ENCODE results near the gene BLTP3B. TPM values are rescaled to one million over a fixed set of nuclear protein-coding genes. Genes with fewer than 3 reads are reported as not detected.
A peak's percentile ranks its signal among the peaks of the same experiment; 100 is the strongest.

Gene BLTP3B
- total RNA-seq, 2 experiments from 2014 or later = 53.1 to 53.9 TPM

- H3K27ac Mint-ChIP-seq = no peak overlapping the region
- CTCF ChIA-PET = interaction anchor here (1.1 kb wide), 1 partner anchor 20 kb away, joined by 5 read pairs; no protein-coding TSS in a partner anchor
- H3K36me3 Mint-ChIP-seq = peaks cover 16% of the 10 kb centered on the region
- no peak for DNase-seq
- POLR2A ChIA-PET = no interaction called here
- intact Hi-C loops (cut with micrococcal nuclease) = no loop called here
- no peaks in the 10 kb centered on the region for H3K4me1 Mint-ChIP-seq (ENCODE audit: low read depth)
- no peak overlapping the region for H3K4me3 Mint-ChIP-seq
- H3K27me3 Mint-ChIP-seq = no peaks in the 10 kb centered on the region
- H3K9me3 Mint-ChIP-seq = no peaks in the 10 kb centered on the region
Observed at GRCh38 chr12:100174495-100174894, 31.8 kb upstream of the BLTP3B start.

DNA sequence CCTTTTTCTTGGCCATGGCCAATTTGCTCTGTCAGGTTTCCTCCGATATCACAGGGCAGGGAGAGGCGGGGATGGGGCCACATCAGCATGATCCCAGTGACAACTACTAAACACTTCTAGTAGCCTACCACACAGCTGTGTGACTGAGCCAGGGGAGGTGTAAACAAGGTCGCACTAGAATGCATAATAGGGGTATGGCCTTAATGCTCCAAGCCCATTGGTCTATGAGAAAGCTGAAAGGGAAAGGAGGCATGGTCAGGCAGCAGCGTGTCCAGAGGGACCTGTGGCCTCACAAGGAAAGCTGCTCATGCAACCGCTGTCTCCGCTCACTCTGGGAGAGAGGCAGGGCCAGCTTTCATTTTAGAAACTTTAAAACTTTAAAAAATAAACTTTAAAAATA, 30.4 kb upstream of the BLTP3B start:
- intact Hi-C loops (cut with micrococcal nuclease) = no loop called here
- Mint-ChIP-seq H3K4me1 (ENCODE audit: low read depth) (no peaks in the 10 kb centered on the region), H3K27me3 (no peaks in the 10 kb centered on the region), H3K36me3 (peaks cover 10% of the 10 kb centered on the region), H3K9me3 (no peaks in the 10 kb centered on the region), H3K4me3 (no peak overlapping the region), H3K27ac (no peak overlapping the region)
- ChIA-PET CTCF (interaction anchor here (1.5 kb wide), 1 partner anchor 19 kb away, joined by 5 read pairs; no protein-coding TSS in a partner anchor), POLR2A (no interaction called here)
- DNase-seq = no peak

- H3K4me1 Mint-ChIP-seq (ENCODE audit: low read depth) = no peaks in the 10 kb centered on the region
- H3K9me3 Mint-ChIP-seq = no peaks in the 10 kb centered on the region
- intact Hi-C loops (cut with micrococcal nuclease) = no loop called here
- H3K36me3 Mint-ChIP-seq = peaks cover 4% of the 10 kb centered on the region
- ChIA-PET POLR2A (no interaction called here), CTCF (no interaction called here)
- DNase-seq = no peak
- no peak overlapping the region for H3K27ac Mint-ChIP-seq
- no peak overlapping the region for H3K4me3 Mint-ChIP-seq
- no peaks in the 10 kb centered on the region for H3K27me3 Mint-ChIP-seq
Observed at GRCh38 chr12:100171248-100171647, 28.6 kb upstream of the BLTP3B start.

DNA sequence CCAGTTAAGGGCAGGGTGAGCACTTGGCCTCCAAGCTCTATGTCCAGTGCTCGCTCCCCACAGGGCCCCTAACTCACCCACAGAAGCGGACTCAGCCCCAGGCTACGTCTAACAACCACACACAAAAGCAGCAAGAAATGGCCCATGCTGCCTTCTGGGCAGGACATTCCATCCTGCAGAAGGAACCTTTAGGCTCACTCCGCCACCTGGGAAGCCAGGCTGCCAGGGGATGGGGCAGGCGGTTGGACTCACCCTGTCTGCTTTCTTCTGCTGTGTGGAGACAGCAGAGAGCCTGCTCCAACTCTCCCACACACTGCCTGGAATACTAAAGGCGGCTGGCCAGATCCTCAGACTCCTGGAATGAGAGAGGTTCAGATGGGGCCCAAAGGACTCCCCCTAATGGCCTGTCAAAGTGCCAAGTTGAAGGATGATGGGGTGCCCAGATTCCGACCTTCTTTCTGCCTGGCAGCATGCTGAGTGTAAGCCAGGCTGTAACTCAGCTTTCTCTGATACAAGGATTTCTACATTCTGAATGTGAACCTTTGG, 27.7 kb upstream of the BLTP3B start:
- no peak for DNase-seq
- H3K27me3 Mint-ChIP-seq = no peaks in the 10 kb centered on the region
- H3K4me3 Mint-ChIP-seq = no peak overlapping the region
- H3K9me3 Mint-ChIP-seq = no peaks in the 10 kb centered on the region
- ChIA-PET CTCF (no interaction called here), POLR2A (interaction anchor here (0.6 kb wide), 1 partner anchor 94 kb away, joined by 4 read pairs; no protein-coding TSS in a partner anchor)
- peaks cover 4% of the 10 kb centered on the region for H3K36me3 Mint-ChIP-seq
- no peak overlapping the region for H3K27ac Mint-ChIP-seq
- H3K4me1 Mint-ChIP-seq (ENCODE audit: low read depth) = no peaks in the 10 kb centered on the region
- intact Hi-C loops (cut with micrococcal nuclease) = no loop called here

DNA sequence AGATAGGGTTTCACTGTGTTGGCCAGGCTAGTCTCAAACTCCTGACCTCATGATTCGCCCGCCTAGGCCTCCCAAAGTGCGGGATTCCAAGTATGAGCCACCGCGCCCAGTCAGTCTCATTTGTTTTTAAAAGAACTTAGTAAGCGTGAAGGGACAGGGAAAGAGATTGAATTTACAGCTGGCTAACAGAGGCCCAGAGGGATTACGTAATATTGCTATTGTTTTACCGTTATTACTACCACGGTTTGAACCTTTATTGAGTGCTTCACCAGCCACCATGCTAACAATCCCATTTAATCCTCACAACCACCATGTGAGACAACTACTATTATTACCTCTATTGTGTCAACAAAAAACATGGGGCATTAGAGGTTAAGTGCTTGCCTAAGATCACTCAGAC, 26.7 kb upstream of the BLTP3B start:
- H3K9me3 Mint-ChIP-seq = no peaks in the 10 kb centered on the region
- H3K27me3 Mint-ChIP-seq = no peaks in the 10 kb centered on the region
- intact Hi-C loops (cut with micrococcal nuclease) = no loop called here
- DNase-seq = no peak
- CTCF ChIA-PET = interaction anchor here (1.2 kb wide), 1 partner anchor 15 kb away, joined by 4 read pairs; no protein-coding TSS in a partner anchor
- H3K27ac Mint-ChIP-seq = no peak overlapping the region
- H3K36me3 Mint-ChIP-seq = no peaks in the 10 kb centered on the region
- H3K4me1 Mint-ChIP-seq (ENCODE audit: low read depth) = no peaks in the 10 kb centered on the region
- H3K4me3 Mint-ChIP-seq = no peak overlapping the region
- POLR2A ChIA-PET = no interaction called here

- POLR2A ChIA-PET = no interaction called here
- no peaks in the 10 kb centered on the region for H3K9me3 Mint-ChIP-seq
- H3K4me3 Mint-ChIP-seq = no peak overlapping the region
- H3K27ac Mint-ChIP-seq = no peak overlapping the region
- no peaks in the 10 kb centered on the region for H3K36me3 Mint-ChIP-seq
- CTCF ChIA-PET = interaction anchor here (1.1 kb wide), 1 partner anchor 14 kb away, joined by 3 read pairs; no protein-coding TSS in a partner anchor
- H3K27me3 Mint-ChIP-seq = no peaks in the 10 kb centered on the region
- intact Hi-C loops (cut with micrococcal nuclease) = no loop called here
- DNase-seq = no peak
- peaks cover 5% of the 10 kb centered on the region for H3K4me1 Mint-ChIP-seq (ENCODE audit: low read depth)
Observed at GRCh38 chr12:100168562-100168961, 25.9 kb upstream of the BLTP3B start.

DNA sequence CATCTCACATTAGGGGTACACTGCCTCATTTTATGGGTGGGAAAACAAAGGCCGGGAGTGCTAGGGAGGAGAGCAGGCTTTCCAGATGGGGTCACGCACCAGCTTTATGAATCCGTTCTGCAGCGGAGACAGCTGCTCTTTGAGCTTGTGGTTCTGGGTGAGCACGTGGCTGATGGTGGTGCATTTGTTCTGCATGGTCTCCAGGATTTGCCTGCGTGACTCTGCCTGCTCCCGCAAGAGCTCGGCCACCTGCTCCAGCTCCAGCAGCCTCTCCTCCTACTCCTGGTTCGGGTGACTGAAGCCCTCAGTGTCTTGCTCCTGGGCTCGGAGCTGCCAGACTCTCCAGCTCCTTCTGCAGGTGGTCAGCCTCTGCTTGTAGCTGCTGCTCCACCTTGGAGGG, 23.6 kb upstream of the BLTP3B start:
- DNase-seq = no peak
- Mint-ChIP-seq H3K27ac (no peak overlapping the region), H3K4me3 (no peak overlapping the region), H3K36me3 (no peaks in the 10 kb centered on the region), H3K9me3 (no peaks in the 10 kb centered on the region), H3K27me3 (no peaks in the 10 kb centered on the region), H3K4me1 (ENCODE audit: low read depth) (peaks cover 7% of the 10 kb centered on the region)
- CTCF ChIA-PET = interaction anchor here (1.9 kb wide), 1 partner anchor 12 kb away, joined by 6 read pairs; no protein-coding TSS in a partner anchor
- intact Hi-C loops (cut with micrococcal nuclease) = no loop called here
- POLR2A ChIA-PET = no interaction called here

DNA sequence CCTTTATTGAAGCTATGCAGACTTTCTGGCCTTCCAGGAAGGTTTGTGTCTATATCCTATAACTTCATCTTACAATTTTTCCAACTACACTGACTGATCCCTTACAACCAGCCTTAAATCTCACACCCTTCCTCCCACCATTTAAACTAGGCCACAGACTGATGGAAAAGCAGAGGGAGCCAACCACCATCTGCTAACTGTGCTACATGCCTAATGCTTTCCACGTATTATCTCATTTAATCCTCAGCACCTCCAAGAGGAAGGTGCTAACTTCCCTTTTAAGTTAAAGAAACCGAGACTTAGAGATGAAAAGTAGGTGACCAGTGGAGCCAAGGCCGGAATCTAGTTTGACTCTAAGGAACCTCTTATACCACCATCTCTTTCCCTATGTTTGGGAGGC, 22.7 kb upstream of the BLTP3B start:
- CTCF ChIA-PET = interaction anchor here (1.9 kb wide), 1 partner anchor 11 kb away, joined by 6 read pairs; no protein-coding TSS in a partner anchor
- Mint-ChIP-seq H3K36me3 (no peaks in the 10 kb centered on the region), H3K4me3 (no peak overlapping the region), H3K27ac (no peak overlapping the region), H3K4me1 (ENCODE audit: low read depth) (peaks cover 7% of the 10 kb centered on the region), H3K9me3 (no peaks in the 10 kb centered on the region), H3K27me3 (no peaks in the 10 kb centered on the region)
- DNase-seq = no peak
- intact Hi-C loops (cut with micrococcal nuclease) = no loop called here
- POLR2A ChIA-PET = no interaction called here

DNA sequence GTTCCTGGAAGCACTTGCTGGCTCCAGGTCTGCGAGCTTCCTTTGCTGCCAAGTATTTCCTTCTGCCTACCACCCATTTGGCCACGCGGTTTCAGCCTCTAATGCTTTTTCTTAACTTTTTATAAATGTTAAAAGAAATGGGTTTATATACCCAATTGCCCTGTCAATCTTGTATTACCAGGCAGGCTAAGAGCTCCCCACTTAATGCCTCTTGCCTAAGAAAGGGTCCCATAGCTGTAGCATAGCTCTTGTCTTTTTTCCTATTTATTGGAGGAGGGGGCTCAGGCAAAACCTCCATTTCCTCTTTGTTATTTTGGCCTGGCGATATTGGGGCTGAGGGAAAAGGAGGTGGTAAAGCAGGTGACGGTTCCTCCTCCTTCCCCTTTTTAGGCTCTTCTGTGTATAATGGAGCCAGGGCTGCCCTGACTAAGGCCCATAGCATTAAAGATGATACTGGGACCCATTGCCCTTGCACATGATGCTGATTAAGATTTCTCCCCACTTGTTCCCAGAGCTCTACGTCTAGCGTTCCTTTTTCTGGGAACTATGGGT, 21.6 kb upstream of the BLTP3B start:
- Mint-ChIP-seq H3K36me3 (no peaks in the 10 kb centered on the region), H3K27me3 (no peaks in the 10 kb centered on the region)

DNA sequence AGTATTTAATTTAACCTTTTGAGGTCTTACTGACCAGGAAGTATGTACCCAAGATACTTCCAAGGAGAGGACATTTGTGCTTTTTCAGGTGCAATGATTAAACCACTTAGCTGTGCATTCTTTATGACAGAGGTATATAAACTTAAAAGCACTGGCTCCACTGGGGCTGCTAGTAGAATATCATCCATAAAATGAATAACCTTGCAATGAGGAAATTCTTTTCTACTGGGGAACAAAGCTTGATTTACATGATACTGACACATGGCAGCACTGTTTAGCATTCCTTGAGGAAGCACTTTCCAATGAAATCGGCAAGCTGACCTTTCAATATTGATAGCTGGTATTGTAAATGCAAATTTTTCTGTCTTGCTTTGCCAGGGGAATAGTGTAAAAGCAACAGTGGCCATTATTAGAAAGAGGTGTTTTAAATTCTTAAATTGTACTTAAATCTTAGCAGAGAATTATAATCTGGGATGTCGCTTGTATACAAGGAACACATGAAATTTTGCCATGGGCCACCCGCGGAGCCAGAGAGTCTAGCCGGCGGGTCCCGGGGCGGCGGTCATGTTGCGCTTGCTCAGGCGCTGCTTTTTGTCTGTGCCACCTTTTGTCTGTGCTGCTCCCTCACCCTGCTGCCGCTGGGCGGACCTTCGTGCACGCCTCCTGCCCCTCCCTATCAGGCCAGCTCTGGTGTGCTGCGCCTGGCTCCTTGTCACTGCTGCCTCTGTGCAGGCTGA, 20.9 kb upstream of the BLTP3B start:
- CTCF ChIA-PET = interaction anchor here (0.7 to 2.6 kb wide), 6 partner anchors 9 to 37 kb away, joined by 3 to 13 read pairs (median 4); partner anchors contain the start of gene ACTR6
- Mint-ChIP-seq H3K4me1 (ENCODE audit: low read depth) (peaks cover 7% of the 10 kb centered on the region), H3K27me3 (no peaks in the 10 kb centered on the region), H3K36me3 (no peaks in the 10 kb centered on the region), H3K4me3 (peak overlapping the region; percentile 45), H3K27ac (no peak overlapping the region), H3K9me3 (no peaks in the 10 kb centered on the region)
- POLR2A ChIA-PET = interaction anchor here (0.9 kb wide), 1 partner anchor 9 kb away, joined by 3 read pairs; no protein-coding TSS in a partner anchor
- intact Hi-C loops (cut with micrococcal nuclease) = loop anchor here (1.0 kb wide), 1 partner anchor 37 kb away; the partner anchor contains the start of gene ACTR6
- peak; percentile 83 for DNase-seq

More for the DNA sequence above, 21.6 kb upstream of the BLTP3B start:
- CTCF ChIA-PET = interaction anchor here (0.7 to 2.6 kb wide), 4 partner anchors 9 to 31 kb away, joined by 3 to 13 read pairs (median 3); no protein-coding TSS in a partner anchor
- no peak for DNase-seq
- no peaks in the 10 kb centered on the region for H3K9me3 Mint-ChIP-seq
- H3K4me1 Mint-ChIP-seq (ENCODE audit: low read depth) = peaks cover 7% of the 10 kb centered on the region
- peak overlapping the region; percentile 45 for H3K4me3 Mint-ChIP-seq
- POLR2A ChIA-PET = no interaction called here
- no peak overlapping the region for H3K27ac Mint-ChIP-seq
- intact Hi-C loops (cut with micrococcal nuclease) = loop anchor here (1.0 kb wide), 1 partner anchor 36 kb away; the partner anchor contains the start of gene ACTR6

GRCh38 chr12:100159391-100160104, 16.9 kb upstream of the BLTP3B start:
- DNase-seq = no peak
- H3K36me3 Mint-ChIP-seq = no peaks in the 10 kb centered on the region
- no peak overlapping the region for H3K27ac Mint-ChIP-seq
- H3K9me3 Mint-ChIP-seq = no peaks in the 10 kb centered on the region
- H3K4me1 Mint-ChIP-seq (ENCODE audit: low read depth) = peaks cover 11% of the 10 kb centered on the region
- intact Hi-C loops (cut with micrococcal nuclease) = no loop called here
- H3K4me3 Mint-ChIP-seq = no peak overlapping the region
- ChIA-PET POLR2A (no interaction called here), CTCF (interaction anchor here (1.1 kb wide), 1 partner anchor 33 kb away, joined by 3 read pairs; no protein-coding TSS in a partner anchor)
- no peaks in the 10 kb centered on the region for H3K27me3 Mint-ChIP-seq

DNA sequence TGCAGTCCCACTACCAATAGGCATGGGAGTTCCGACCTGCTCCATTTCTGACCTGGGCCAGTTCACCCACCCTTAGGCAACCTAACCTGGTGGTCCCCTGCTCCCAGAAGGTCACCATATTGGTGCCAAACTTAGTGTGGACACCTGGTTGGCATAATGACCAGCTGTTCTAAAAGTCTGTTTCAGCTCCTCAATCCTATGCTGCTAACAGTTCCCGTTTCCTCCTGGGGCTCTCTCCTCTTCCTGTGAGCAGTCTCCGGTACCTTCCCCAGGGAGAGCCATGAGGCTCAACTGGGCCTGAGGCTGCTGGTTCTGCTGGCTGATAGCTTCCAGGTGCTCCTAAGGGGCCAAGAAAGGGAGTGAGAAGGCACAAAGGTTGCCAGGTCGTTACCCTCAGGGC, 15.9 kb upstream of the BLTP3B start:
- ChIA-PET CTCF (interaction anchor here (1.1 kb wide), 1 partner anchor 34 kb away, joined by 3 read pairs; no protein-coding TSS in a partner anchor), POLR2A (no interaction called here)
- no peak overlapping the region for H3K27ac Mint-ChIP-seq
- peaks cover 5% of the 10 kb centered on the region for H3K4me1 Mint-ChIP-seq (ENCODE audit: low read depth)
- H3K4me3 Mint-ChIP-seq = no peak overlapping the region
- no peak for DNase-seq
- no peaks in the 10 kb centered on the region for H3K27me3 Mint-ChIP-seq
- intact Hi-C loops (cut with micrococcal nuclease) = no loop called here
- no peaks in the 10 kb centered on the region for H3K9me3 Mint-ChIP-seq
- no peaks in the 10 kb centered on the region for H3K36me3 Mint-ChIP-seq

Data from activated CD4-positive, alpha-beta memory T cell treated with anti-CD3 and anti-CD28 coated beads for 36 hours (primary cell).